ENCODE measurements around the gene ASH1L.

GRCh38 chr1:155325603-155325893, 237.1 kb downstream of the ASH1L start:
- TF ChIP-seq CTCF (IDR thresholded peaks at IDR 0.05; ENCODE audit: insufficient read depth, low read length) (no peak), POLR2AphosphoS5 (IDR thresholded peaks at IDR 0.05; ENCODE audit: low read depth) (no peak), GABPA (IDR thresholded peaks at IDR 0.05; ENCODE audit: low read depth) (no peak)
